Measurements from ENCODE around the gene PIAS4.

- TF ChIP-seq ADNP (tag; IDR thresholded peaks at IDR 0.05) (no peak), RBBP5 (IDR thresholded peaks at IDR 0.05; ENCODE audit: borderline replicate concordance, insufficient read depth, low read length, poor library complexity, severe bottlenecking) (no peak), HOMEZ (CRISPR knock-in tag; IDR thresholded peaks at IDR 0.05) (no peak), HDGF (IDR thresholded peaks at IDR 0.05) (no peak), REST (IDR thresholded peaks at IDR 0.05; ENCODE audit: borderline replicate concordance) (no peak), REST (CRISPR knock-in tag; IDR thresholded peaks at IDR 0.05; ENCODE audit: low read depth) (no peak), CTCF (IDR thresholded peaks at IDR 0.05 in 2 of 3, conservative IDR thresholded peaks at IDR 0.05 in 1 of 3; ENCODE audit: insufficient read depth in 2 of 3, low read depth in 1 of 3, low read length in 3 of 3) (no peak)
Observed at GRCh38 chr19:4038661-4039423, 31.3 kb downstream of the PIAS4 start.
